A549 (cell line): Measurements from ENCODE around the gene ZRANB3. TPM values are rescaled to one million over a fixed set of nuclear protein-coding genes. Genes with fewer than 3 reads are reported as not detected.

Source experiments
- ATAC-seq, 2 experiments: fragments of 200-7000 bp in 1 of 2; fragments of >200 bp in 1 of 2; cut with Nextera tagmentation in 1 of 2; cut with Tn5 transposase in 1 of 2; 3 replicates each; pipeline versions ENCODE4 v1.8.0 to v1.9.1; 2018 to 2020; ENCODE audit warnings: mild to moderate bottlenecking in 1 of 2, moderate library complexity in 1 of 2
- CTCF ChIA-PET: fragments of 300-600 bp; sonication (Branson Sonifier 250); formaldehyde crosslinking; extraction: SDS; loops from one replicate; lab custom pipeline; 2021; ENCODE audit warnings: antibody characterized with exemption, inconsistent platforms; lab: Yijun Ruan, JAX
- POLR2A ChIA-PET: fragments of 350-600 bp; formaldehyde crosslinking; extraction: SDS; loops from one replicate; lab custom pipeline; 2021; ENCODE audit warnings: antibody characterized with exemption, inconsistent platforms; lab: Yijun Ruan, JAX
- DNase-seq, 2 experiments: peaks; one replicate each; pipeline versions ENCODE4 v3.0.0 to v3.0.0-alpha.2; 2011 to 2016; ENCODE audit warnings: low read depth in 1 of 2, low spot score in 1 of 2
- FAIRE-seq: peaks from 2 replicates; lab custom pipeline; 2011; peaks lifted over from hg19 to GRCh38; lab: Jason Lieb, UNC
- H3K27ac ChIP-seq, 2 experiments: fragments of >200 bp; sonication (Bioruptor Twin); formaldehyde crosslinking; 3 replicates each; pipeline ENCODE4 v1.5.1; 2016 to 2017
- H3K4me1 ChIP-seq: fragments of >200 bp; sonication (Bioruptor Twin); formaldehyde crosslinking; 3 replicates; pipeline ENCODE4 v1.6.1; 2016
- H3K4me2 ChIP-seq: fragments of >200 bp; sonication (Bioruptor Twin); formaldehyde crosslinking; 3 replicates; pipeline ENCODE4 v1.6.1; 2016
- H3K4me3 ChIP-seq: fragments of >200 bp; sonication (Bioruptor Twin); formaldehyde crosslinking; 3 replicates; pipeline ENCODE4 v1.5.1; 2016
- H3K9me3 ChIP-seq: fragments of >200 bp; sonication (Bioruptor Twin); formaldehyde crosslinking; 3 replicates; pipeline ENCODE4 v1.6.1; 2016
- ATOH8 ChIP-seq: fragments of 250-450 bp; sonication (Bioruptor Pico); IDR thresholded peaks from 2 replicates; pipeline ENCODE4 v1.5.0; 2020; ENCODE audit warnings: low read depth, mild to moderate bottlenecking, moderate library complexity
- BCL3 ChIP-seq: fragments of >200 bp; sonication (Bioruptor Twin); formaldehyde crosslinking; IDR thresholded peaks from 3 replicates; pipeline ENCODE4 v1.6.1; 2016
- BHLHE40 ChIP-seq: IDR thresholded peaks from 2 replicates; pipeline ENCODE4 v1.6.1; 2012; ENCODE audit warnings: low read depth, low read length, inconsistent platforms
- CBX8 ChIP-seq: fragments of 200-600 bp; sonication (generic); IDR thresholded peaks from 2 replicates; pipeline ENCODE4 v1.6.1; 2016
- CTCF ChIP-seq: fragments of >200 bp; sonication (Bioruptor Twin); formaldehyde crosslinking; IDR thresholded peaks from 3 replicates; pipeline ENCODE4 v1.5.1; 2016
- E2F6 ChIP-seq: IDR thresholded peaks from 2 replicates; pipeline ENCODE4 v1.6.1; 2012; ENCODE audit warnings: low read depth, borderline replicate concordance
- ELK1 ChIP-seq: fragments of 150-350 bp; IDR thresholded peaks from 2 replicates; pipeline ENCODE4 v1.6.1; 2014; ENCODE audit warnings: low read depth, mild to moderate bottlenecking, low read length
- EP300 ChIP-seq, 2 experiments: fragments of >200 bp; sonication (Bioruptor Twin); formaldehyde crosslinking; IDR thresholded peaks; 2 replicates in 1 of 2; 3 replicates in 1 of 2; pipeline ENCODE4 v1.6.1; 2016 to 2017
- ESRRA ChIP-seq: fragments of 150-350 bp; IDR thresholded peaks from 2 replicates; pipeline ENCODE4 v1.6.1; 2014; ENCODE audit warnings: mild to moderate bottlenecking, low read length, borderline replicate concordance
- FOXS1 ChIP-seq: fragments of 250-450 bp; sonication (Bioruptor Pico); IDR thresholded peaks from 2 replicates; pipeline ENCODE4 v1.5.0; 2020; ENCODE audit warnings: mild to moderate bottlenecking, moderate library complexity
- HEYL ChIP-seq: fragments of 250-450 bp; sonication (Bioruptor Pico); IDR thresholded peaks from 2 replicates; pipeline ENCODE4 v1.8.0; 2021; ENCODE audit warnings: mild to moderate bottlenecking, moderate library complexity
- HOXB5 ChIP-seq: fragments of 250-450 bp; sonication (Bioruptor Pico); IDR thresholded peaks from 2 replicates; pipeline ENCODE4 v1.5.0; 2020; ENCODE audit warnings: mild to moderate bottlenecking, moderate library complexity
- JUN ChIP-seq, 2 experiments: fragments of >200 bp; sonication (Bioruptor Twin); formaldehyde crosslinking; IDR thresholded peaks; 2 replicates in 1 of 2; 3 replicates in 1 of 2; pipeline ENCODE4 v1.6.1; 2016 to 2017
- JUNB ChIP-seq: fragments of >200 bp; sonication (Bioruptor Twin); formaldehyde crosslinking; IDR thresholded peaks from 2 replicates; pipeline ENCODE4 v1.6.1; 2016
- MAX ChIP-seq: IDR thresholded peaks from 2 replicates; pipeline ENCODE4 v1.6.1; 2012
- MAZ ChIP-seq: fragments of 150-350 bp; IDR thresholded peaks from 2 replicates; pipeline ENCODE4 v1.6.1; 2014; ENCODE audit warnings: antibody characterized with exemption, low read depth, low read length, borderline replicate concordance
- NFE2L2 ChIP-seq: fragments of 150-350 bp; conservative IDR thresholded peaks from 2 replicates; pipeline ENCODE4 v1.6.1; 2014; ENCODE audit warnings: low read length
- NR3C1 ChIP-seq: fragments of >200 bp; sonication (Bioruptor Twin); formaldehyde crosslinking; IDR thresholded peaks from 3 replicates; pipeline ENCODE4 v1.6.1; 2017
- PBX3 ChIP-seq: IDR thresholded peaks from 2 replicates; pipeline ENCODE4 v1.6.1; 2012
- POLR2A ChIP-seq: IDR thresholded peaks from 2 replicates; pipeline ENCODE4 v1.6.1; 2012; ENCODE audit warnings: mild to moderate bottlenecking, low read length
- POLR2AphosphoS2 ChIP-seq: conservative IDR thresholded peaks from 2 replicates; pipeline ENCODE4 v1.6.1; 2012; ENCODE audit warnings: low read length, improper control_type of control experiment, inconsistent platforms
- RARB ChIP-seq: fragments of 250-450 bp; sonication (Bioruptor Pico); IDR thresholded peaks from 2 replicates; pipeline ENCODE4 v1.8.0; 2021; ENCODE audit warnings: mild to moderate bottlenecking, moderate library complexity
- REST ChIP-seq: fragments of 200-600 bp; sonication (generic); IDR thresholded peaks from 2 replicates; pipeline ENCODE4 v1.6.1; 2016; ENCODE audit warnings: antibody characterized with exemption, mild to moderate bottlenecking, moderate library complexity
- ZC3H11A ChIP-seq: fragments of 450-650 bp; IDR thresholded peaks from 2 replicates; pipeline ENCODE4 v1.6.1; 2014; ENCODE audit warnings: antibody characterized with exemption, mild to moderate bottlenecking
- ZFP36 ChIP-seq: fragments of 450-650 bp; IDR thresholded peaks from 2 replicates; pipeline ENCODE4 v1.6.1; 2014; ENCODE audit warnings: borderline replicate concordance; ENCODE audit not compliant: partially characterized antibody
- WGBS: methylation state at CpG from one replicate; pipeline ENCODE4 v1.1.6; 2017; ENCODE audit errors: missing lambda C conversion rate; 5-methylcytosine and 5-hydroxymethylcytosine counted together
- polyA plus RNA-seq, 4 experiments: library from polyadenylated mRNA; depleted of rRNA in 3 of 4; stranded (reverse); fragments of >200 nt; fragmentation: RNase III in 1 of 4; extraction: RNeasy Plus Mini Kit Qiagen cat#74134 plus additional on column Dnase treatment in 1 of 4; gene quantifications; 2 replicates in 3 of 4; 3 replicates in 1 of 4; pipeline ENCODE4 v1.2.3, GENCODE V29; 2011 to 2017

ZRANB3 gene
- polyA plus RNA-seq, 2 of the 4 experiments (the other 2 are of a cell fraction): 6.2 to 12.4 TPM

- H3K4me3 ChIP-seq: no peak overlapping the region
- no peak for ATAC-seq
- no peak for FAIRE-seq
- no peaks in the 10 kb centered on the region for H3K9me3 ChIP-seq
- no peak for DNase-seq
- H3K4me1 ChIP-seq: no peaks in the 10 kb centered on the region
- ChIA-PET POLR2A (no interaction called here), CTCF (no interaction called here)
- H3K27ac ChIP-seq: no peak overlapping the region
- H3K4me2 ChIP-seq: no peak overlapping the region
- WGBS: 87% methylated on average over 3 of the region's 3 CpGs
- TF ChIP-seq ZFP36 (no peak), FOXS1 (CRISPR knock-in tag) (no peak), ZC3H11A (no peak), REST (no peak), JUN (IDR thresholded peaks at IDR 0.05) (no peak), BHLHE40 (no peak), MAZ (no peak), ESRRA (no peak), POLR2AphosphoS2 (no peak), CBX8 (no peak), ATOH8 (CRISPR knock-in tag) (no peak), HEYL (CRISPR knock-in tag) (no peak), MAX (no peak), EP300 (IDR thresholded peaks at IDR 0.05) (no peak), JUNB (no peak), NR3C1 (no peak), E2F6 (no peak), RARB (CRISPR knock-in tag) (no peak), CTCF (no peak), NFE2L2 (no peak)
These were observed 193.9 kb downstream of the ZRANB3 start for GRCh38 chr2:135337071-135337470.

- H3K4me2 ChIP-seq: no peak overlapping the region
- ChIA-PET CTCF (interaction anchor here (0.8 kb wide), 1 partner anchor 15 kb away, joined by 3 read pairs; no protein-coding TSS in a partner anchor), POLR2A (no interaction called here)
- DNase-seq (no peak), FAIRE-seq (no peak), ATAC-seq (no peak)
- H3K4me1 ChIP-seq: no peaks in the 10 kb centered on the region
- H3K4me3 ChIP-seq: no peak overlapping the region
- H3K27ac ChIP-seq: no peak overlapping the region
- H3K9me3 ChIP-seq: peaks cover 6% of the 10 kb centered on the region; the same call in 1 of the 3 replicates
- WGBS: 89% methylated on average over 4 of the region's 4 CpGs
- TF ChIP-seq HOXB5 (no peak), BCL3 (no peak), JUNB (no peak), POLR2AphosphoS2 (no peak), PBX3 (no peak), POLR2A (no peak), ATOH8 (CRISPR knock-in tag) (no peak), ZFP36 (no peak), ELK1 (no peak)
These were observed 195.8 kb downstream of the ZRANB3 start for GRCh38 chr2:135335256-135335655.
